WTC11 (cell line): ENCODE results near the gene BCAM. TPM values are rescaled to one million over a fixed set of nuclear protein-coding genes. Genes with fewer than 3 reads are reported as not detected.
A peak's percentile ranks its signal among the peaks of the same experiment; 100 is the strongest.

Source experiments
- ATAC-seq: fragments of 200-7000 bp; cut with Tn5 transposase; 2 replicates; pipeline ENCODE4 v1.10.0; 2021; ENCODE audit warnings: mild to moderate bottlenecking, moderate library complexity
- CTCF ChIA-PET: fragments of 300-600 bp; sonication (Branson Sonifier 250); formaldehyde crosslinking; loops from one replicate; lab custom pipeline; 2021; ENCODE audit warnings: antibody characterized with exemption; lab: Charles Lee
- POLR2A ChIA-PET: fragments of 350-600 bp; sonication (Branson Sonifier 250); formaldehyde crosslinking; loops from one replicate; lab custom pipeline; 2021; ENCODE audit warnings: antibody characterized with exemption; lab: Charles Lee
- DNase-seq: peaks from one replicate; pipeline ENCODE4 v3.0.0; 2021; ENCODE audit warnings: low spot score
- H3K27ac Mint-ChIP-seq: 2 replicates; pipeline ENCODE4 v1.8.0; 2021; ENCODE audit warnings: mixed read lengths
- H3K27me3 Mint-ChIP-seq: 2 replicates; pipeline ENCODE4 v1.8.0; 2021; ENCODE audit warnings: low read depth, mild to moderate bottlenecking, moderate library complexity, mixed read lengths
- H3K36me3 Mint-ChIP-seq: 2 replicates; pipeline ENCODE4 v1.8.0; 2021; ENCODE audit warnings: mixed read lengths
- H3K4me1 Mint-ChIP-seq: 2 replicates; pipeline ENCODE4 v1.8.0; 2022; ENCODE audit warnings: mixed read lengths
- H3K4me3 Mint-ChIP-seq: 2 replicates; pipeline ENCODE4 v1.8.0; 2021; ENCODE audit warnings: mild to moderate bottlenecking, moderate library complexity, mixed read lengths
- H3K9me3 Mint-ChIP-seq: 2 replicates; pipeline ENCODE4 v1.8.0; 2021; ENCODE audit warnings: mixed read lengths
- AFF4 ChIP-seq: sonication (generic); formaldehyde crosslinking; IDR thresholded peaks from 2 replicates; pipeline ENCODE4 v1.8.1; 2023; ENCODE audit warnings: mild to moderate bottlenecking, missing genetic modification reagents, borderline replicate concordance
- E2F5 ChIP-seq: sonication (generic); formaldehyde crosslinking; IDR thresholded peaks from 2 replicates; pipeline ENCODE4 v1.8.1; 2022; ENCODE audit warnings: mild to moderate bottlenecking, moderate library complexity, missing genetic modification reagents
- IRF2 ChIP-seq: sonication (generic); formaldehyde crosslinking; IDR thresholded peaks from 2 replicates; pipeline ENCODE4 v1.8.0; 2022; ENCODE audit warnings: low read depth, missing genetic modification reagents, borderline replicate concordance
- JAZF1 ChIP-seq: fragments of 250-450 bp; sonication (Bioruptor Pico); IDR thresholded peaks from 2 replicates; pipeline ENCODE4 v1.9.0; 2021; ENCODE audit warnings: moderate library complexity, mild to moderate bottlenecking, inconsistent platforms
- MAX ChIP-seq: sonication (generic); formaldehyde crosslinking; IDR thresholded peaks from 2 replicates; pipeline ENCODE4 v1.8.0; 2022; ENCODE audit warnings: mild to moderate bottlenecking, missing genetic modification reagents
- MXD4 ChIP-seq: fragments of 250-450 bp; sonication (Bioruptor Pico); IDR thresholded peaks from 2 replicates; pipeline ENCODE4 v1.8.0; 2021; ENCODE audit warnings: mild to moderate bottlenecking, moderate library complexity, borderline replicate concordance
- NR2C2 ChIP-seq: sonication (generic); formaldehyde crosslinking; IDR thresholded peaks from 2 replicates; pipeline ENCODE4 v1.8.0; 2022; ENCODE audit warnings: mild to moderate bottlenecking, missing genetic modification reagents
- PRRX2 ChIP-seq: fragments of 250-450 bp; sonication (Bioruptor Pico); IDR thresholded peaks from 2 replicates; pipeline ENCODE4 v1.8.0; 2021; ENCODE audit warnings: mild to moderate bottlenecking
- RORB ChIP-seq: fragments of 250-450 bp; sonication (Bioruptor Pico); IDR thresholded peaks from 2 replicates; pipeline ENCODE4 v1.9.0; 2021; ENCODE audit warnings: mild to moderate bottlenecking
- SMAD3 ChIP-seq: sonication (generic); formaldehyde crosslinking; IDR thresholded peaks from 2 replicates; pipeline ENCODE4 v1.8.0; 2022; ENCODE audit warnings: missing genetic modification reagents, mild to moderate bottlenecking, borderline replicate concordance
- USF1 ChIP-seq: sonication (generic); formaldehyde crosslinking; IDR thresholded peaks from 2 replicates; pipeline ENCODE4 v1.8.0; 2022; ENCODE audit warnings: mild to moderate bottlenecking, missing genetic modification reagents
- ZNF219 ChIP-seq: sonication (generic); formaldehyde crosslinking; IDR thresholded peaks from 2 replicates; pipeline ENCODE4 v1.8.0; 2023; ENCODE audit warnings: missing genetic modification reagents, mild to moderate bottlenecking, borderline replicate concordance
- ZNF317 ChIP-seq: sonication (generic); formaldehyde crosslinking; IDR thresholded peaks from 2 replicates; pipeline ENCODE4 v1.8.1; 2023; ENCODE audit warnings: low read depth, mild to moderate bottlenecking, moderate library complexity, missing genetic modification reagents, borderline replicate concordance
- ZNF416 ChIP-seq: fragments of 250-450 bp; sonication (Bioruptor Pico); IDR thresholded peaks from 2 replicates; pipeline ENCODE4 v1.9.0; 2021; ENCODE audit warnings: mild to moderate bottlenecking, inconsistent platforms
- ZNF671 ChIP-seq: fragments of 250-450 bp; sonication (Bioruptor Pico); IDR thresholded peaks from 2 replicates; pipeline ENCODE4 v1.8.0; 2021; ENCODE audit warnings: mild to moderate bottlenecking
- total RNA-seq: library from RNA; stranded (reverse); gene quantifications from 3 replicates; pipeline ENCODE4 v1.2.3, GENCODE V29; 2021
- TF ChIP-seq, protein P1 (sequence below): fragments of 250-450 bp; sonication (Bioruptor Pico); IDR thresholded peaks from 2 replicates; pipeline ENCODE4 v1.9.0; 2021; ENCODE audit warnings: moderate library complexity, mild to moderate bottlenecking, inconsistent platforms, borderline replicate concordance
- TF ChIP-seq, protein P2 (sequence below): sonication (generic); formaldehyde crosslinking; IDR thresholded peaks from 2 replicates; pipeline ENCODE4 v1.8.0; 2022; ENCODE audit warnings: mild to moderate bottlenecking, missing genetic modification reagents
- TF ChIP-seq, protein P3 (sequence below): sonication (generic); formaldehyde crosslinking; IDR thresholded peaks from 2 replicates; pipeline ENCODE4 v1.8.1; 2023; ENCODE audit warnings: mild to moderate bottlenecking, missing genetic modification reagents, moderate library complexity
- TF ChIP-seq, protein P4 (sequence below): sonication (generic); formaldehyde crosslinking; conservative IDR thresholded peaks from 2 replicates; pipeline ENCODE4 v1.8.1; 2022; ENCODE audit warnings: mild to moderate bottlenecking, missing genetic modification reagents

BCAM gene
- total RNA-seq, 1 experiment from 2014 or later, result 73.1 TPM

DNA sequence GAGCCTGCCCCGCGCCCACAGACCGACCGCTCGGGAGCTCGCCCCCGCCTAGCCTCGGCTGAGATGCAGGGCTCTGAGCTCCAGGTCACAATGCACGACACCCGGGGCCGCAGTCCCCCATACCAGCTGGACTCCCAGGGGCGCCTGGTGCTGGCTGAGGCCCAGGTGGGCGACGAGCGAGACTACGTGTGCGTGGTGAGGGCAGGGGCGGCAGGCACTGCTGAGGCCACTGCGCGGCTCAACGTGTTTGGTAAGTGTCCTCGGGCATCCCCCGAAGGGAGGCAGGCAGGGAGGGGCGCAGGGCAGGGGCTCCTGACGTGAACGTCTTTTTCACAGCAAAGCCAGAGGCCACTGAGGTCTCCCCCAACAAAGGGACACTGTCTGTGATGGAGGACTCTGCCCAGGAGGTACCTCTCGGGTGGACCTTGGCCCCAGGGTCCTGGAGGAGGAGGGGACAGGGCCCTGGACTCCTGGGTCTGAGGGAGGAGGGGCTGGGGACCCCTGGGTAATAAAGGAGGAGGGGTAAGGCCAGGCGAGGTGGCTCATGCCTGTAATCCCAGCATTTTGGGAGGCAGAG lies 3.3 kb downstream of the BCAM start:
- Mint-ChIP-seq H3K36me3 (peaks cover 24% of the 10 kb centered on the region), H3K4me3 (no peak overlapping the region), H3K9me3 (no peaks in the 10 kb centered on the region), H3K4me1 (peaks cover 31% of the 10 kb centered on the region), H3K27ac (no peak overlapping the region), H3K27me3 (peaks cover 76% of the 10 kb centered on the region)
- TF ChIP-seq, protein P1, sequence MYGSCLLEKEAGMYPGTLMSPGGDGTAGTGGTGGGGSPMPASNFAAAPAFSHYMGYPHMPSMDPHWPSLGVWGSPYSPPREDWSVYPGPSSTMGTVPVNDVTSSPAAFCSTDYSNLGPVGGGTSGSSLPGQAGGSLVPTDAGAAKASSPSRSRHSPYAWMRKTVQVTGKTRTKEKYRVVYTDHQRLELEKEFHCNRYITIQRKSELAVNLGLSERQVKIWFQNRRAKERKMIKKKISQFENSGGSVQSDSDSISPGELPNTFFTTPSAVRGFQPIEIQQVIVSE (CRISPR knock-in tag), result no peak
- no peak for TF ChIP-seq JAZF1
- TF ChIP-seq, protein P2, sequence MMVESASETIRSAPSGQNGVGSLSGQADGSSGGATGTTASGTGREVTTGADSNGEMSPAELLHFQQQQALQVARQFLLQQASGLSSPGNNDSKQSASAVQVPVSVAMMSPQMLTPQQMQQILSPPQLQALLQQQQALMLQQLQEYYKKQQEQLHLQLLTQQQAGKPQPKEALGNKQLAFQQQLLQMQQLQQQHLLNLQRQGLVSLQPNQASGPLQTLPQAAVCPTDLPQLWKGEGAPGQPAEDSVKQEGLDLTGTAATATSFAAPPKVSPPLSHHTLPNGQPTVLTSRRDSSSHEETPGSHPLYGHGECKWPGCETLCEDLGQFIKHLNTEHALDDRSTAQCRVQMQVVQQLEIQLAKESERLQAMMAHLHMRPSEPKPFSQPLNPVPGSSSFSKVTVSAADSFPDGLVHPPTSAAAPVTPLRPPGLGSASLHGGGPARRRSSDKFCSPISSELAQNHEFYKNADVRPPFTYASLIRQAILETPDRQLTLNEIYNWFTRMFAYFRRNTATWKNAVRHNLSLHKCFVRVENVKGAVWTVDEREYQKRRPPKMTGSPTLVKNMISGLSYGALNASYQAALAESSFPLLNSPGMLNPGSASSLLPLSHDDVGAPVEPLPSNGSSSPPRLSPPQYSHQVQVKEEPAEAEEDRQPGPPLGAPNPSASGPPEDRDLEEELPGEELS, result 0 out of 2 replicates have a peak, but pooled peaks have one; percentile 7
- no peak for TF ChIP-seq USF1 (CRISPR knock-in tag)
- TF ChIP-seq, protein P3, sequence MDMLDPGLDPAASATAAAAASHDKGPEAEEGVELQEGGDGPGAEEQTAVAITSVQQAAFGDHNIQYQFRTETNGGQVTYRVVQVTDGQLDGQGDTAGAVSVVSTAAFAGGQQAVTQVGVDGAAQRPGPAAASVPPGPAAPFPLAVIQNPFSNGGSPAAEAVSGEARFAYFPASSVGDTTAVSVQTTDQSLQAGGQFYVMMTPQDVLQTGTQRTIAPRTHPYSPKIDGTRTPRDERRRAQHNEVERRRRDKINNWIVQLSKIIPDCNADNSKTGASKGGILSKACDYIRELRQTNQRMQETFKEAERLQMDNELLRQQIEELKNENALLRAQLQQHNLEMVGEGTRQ (CRISPR knock-in tag), result no peak
- TF ChIP-seq, protein P4, sequence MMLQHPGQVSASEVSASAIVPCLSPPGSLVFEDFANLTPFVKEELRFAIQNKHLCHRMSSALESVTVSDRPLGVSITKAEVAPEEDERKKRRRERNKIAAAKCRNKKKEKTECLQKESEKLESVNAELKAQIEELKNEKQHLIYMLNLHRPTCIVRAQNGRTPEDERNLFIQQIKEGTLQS, result no peak
- no peak for TF ChIP-seq ZNF219 (CRISPR knock-in tag)
- no peak for TF ChIP-seq PRRX2 (CRISPR knock-in tag)
- no peak for DNase-seq
- CTCF ChIA-PET, result interaction anchor here (0.7 to 2.1 kb wide), 13 partner anchors 9 to 241 kb away, joined by 3 to 7 read pairs (median 4); partner anchors contain the start of gene NECTIN2
- no peak for ATAC-seq
- POLR2A ChIA-PET, result interaction anchor here (0.7 to 1.2 kb wide), 3 partner anchors 8 to 15 kb away, joined by 3 to 4 read pairs (median 3); no protein-coding TSS in a partner anchor

GRCh38 chr19:44813070-44813840 lies 4.4 kb downstream of the BCAM start:
- Mint-ChIP-seq H3K4me3 (no peak overlapping the region), H3K36me3 (peaks cover 27% of the 10 kb centered on the region), H3K9me3 (no peaks in the 10 kb centered on the region), H3K27me3 (peaks cover 76% of the 10 kb centered on the region), H3K4me1 (peaks cover 22% of the 10 kb centered on the region), H3K27ac (no peak overlapping the region)
- DNase-seq, result peak; percentile 53
- POLR2A ChIA-PET, result interaction anchor here (0.7 to 1.2 kb wide), 5 partner anchors 9 to 488 kb away, joined by 3 to 4 read pairs (median 3); no protein-coding TSS in a partner anchor
- CTCF ChIA-PET, result interaction anchor here (0.6 to 2.1 kb wide), 15 partner anchors 8 to 242 kb away, joined by 3 to 7 read pairs (median 4); partner anchors contain the start of gene NECTIN2
- ATAC-seq, result peak; percentile 56
- TF ChIP-seq IRF2 (CRISPR knock-in tag), result no peak
- TF ChIP-seq RORB, result no peak
- no peak for TF ChIP-seq NR2C2
- TF ChIP-seq, protein P3 (CRISPR knock-in tag), result no peak
- no peak for TF ChIP-seq MXD4 (CRISPR knock-in tag)
- no peak for TF ChIP-seq ZNF671
- no peak for TF ChIP-seq ZNF416 (CRISPR knock-in tag)
- TF ChIP-seq SMAD3 (CRISPR knock-in tag), result no peak
- TF ChIP-seq AFF4 (CRISPR knock-in tag), result no peak
- no peak for TF ChIP-seq ZNF317 (CRISPR knock-in tag)
- no peak for TF ChIP-seq E2F5 (CRISPR knock-in tag)
- no peak for TF ChIP-seq MAX (CRISPR knock-in tag)
